Left lung (tissue), 10 donors: ENCODE measurements around the gene NCAPD3. TPM values are rescaled to one million over a fixed set of nuclear protein-coding genes. Genes with fewer than 3 reads are reported as not detected.

Experiments
- ATAC-seq: fragments of 200-7000 bp; cut with Tn5 transposase; one replicate; pipeline ENCODE4 v1.9.1; 2020; ENCODE audit warnings: moderate library complexity
- DNase-seq, 4 donors: peaks; one replicate each; pipeline ENCODE4 v3.0.0-alpha.2; 2013 to 2020
- H3K27ac ChIP-seq, 2 donors: fragments of 200-600 bp; sonication (generic) in 1 of 2; one replicate each; pipeline versions ENCODE4 v1.5.0 to v1.8.0; 2020 to 2021
- H3K27me3 ChIP-seq, 2 donors: fragments of 200-600 bp; sonication (generic) in 1 of 2; one replicate each; pipeline versions ENCODE4 v1.5.0 to v1.8.0; 2020 to 2021
- H3K36me3 ChIP-seq, 2 donors: fragments of 200-600 bp; sonication (generic) in 1 of 2; one replicate each; pipeline versions ENCODE4 v1.5.0 to v1.8.0; 2020 to 2021
- H3K4me1 ChIP-seq, 2 donors: fragments of 200-600 bp; one replicate each; pipeline ENCODE4 v1.8.0; 2021
- H3K4me3 ChIP-seq, 2 donors: fragments of 200-600 bp; sonication (generic) in 1 of 2; one replicate each; pipeline versions ENCODE4 v1.5.0 to v1.8.0; 2020 to 2021; ENCODE audit warnings: mild to moderate bottlenecking in 1 of 2
- H3K9me3 ChIP-seq, 2 donors: fragments of 200-600 bp; sonication (generic) in 1 of 2; one replicate each; pipeline versions ENCODE4 v1.5.0 to v1.8.0; 2020 to 2021
- CTCF ChIP-seq, 2 donors: fragments of 200-600 bp; sonication (generic) in 1 of 2; IDR thresholded peaks; one replicate each; pipeline versions ENCODE4 v1.5.0 to v1.8.0; 2021; ENCODE audit warnings: antibody characterized with exemption in 2 of 2
- intact Hi-C, 2 donors: fragments of 100-400 bp; cut with DNase I; formaldehyde crosslinking; loops; one replicate each; pipeline versions ENCODE4 v1.11.2 to v1.14.2; 2022
- polyA plus RNA-seq, 6 donors: library from polyadenylated mRNA; unstranded; fragments of 120-200 nt; gene quantifications; one replicate each; pipeline ENCODE4 v1.2.1, GENCODE V29; 2013; ENCODE audit not compliant: insufficient read length in 6 of 6
- total RNA-seq, 2 donors: library from RNA; stranded (reverse); fragmentation: NEBNext Ultra II Directional; extraction: Animal tissue kit (Norgen Biotek cat#: 25700); gene quantifications; one replicate each; pipeline ENCODE4 v1.2.1, GENCODE V29; 2021
- donor health status: DM: no; HTN: yes; CAD: no.
- donor health status: DM: no; HTN: no; CAD: no.

The NCAPD3 gene
- total and polyA plus RNA-seq, 8 donors: 16.4 to 37.7 (median 32.6) TPM

- H3K4me3 ChIP-seq: no peak overlapping the region
- H3K27me3 ChIP-seq: no peaks in the 10 kb centered on the region
- TF ChIP-seq CTCF (IDR thresholded peaks at IDR 0.05): no peak
- no peaks in the 10 kb centered on the region for H3K4me1 ChIP-seq
- no peaks in the 10 kb centered on the region for H3K36me3 ChIP-seq
- intact Hi-C loops: no loop called here
- ATAC-seq (no peak), DNase-seq (no peak)
- no peak overlapping the region for H3K27ac ChIP-seq
- peaks cover 0 to 17% of the 10 kb centered on the region in 2 donors for H3K9me3 ChIP-seq
Measured at GRCh38 chr11:134110252-134110815, 113.4 kb downstream of the NCAPD3 start.

Other genes starting within 250 kb of the NCAPD3 start
- gene JAM3, start 154.9 kb downstream of the NCAPD3 start, total RNA-seq: 10 to 100 TPM; 29.4 to 31.2 TPM
- gene JAM3, start 154.9 kb downstream of the NCAPD3 start, polyA plus RNA-seq: 10 to 100 TPM; 70.2 to 85.4 (median 74.0) TPM
- 10 to 100 TPM; 42.5 to 45.2 TPM for gene VPS26B, start 704 bp upstream of the NCAPD3 start, total RNA-seq
- gene VPS26B, start 704 bp upstream of the NCAPD3 start, polyA plus RNA-seq: 10 to 100 TPM; 52.8 to 64.8 (median 56.6) TPM
- 10 to 100 TPM; 32.5 to 34.7 TPM for gene THYN1, start 29.4 kb upstream of the NCAPD3 start, total RNA-seq
- 10 to 100 TPM; 59.6 to 78.2 (median 63.4) TPM for gene THYN1, start 29.4 kb upstream of the NCAPD3 start, polyA plus RNA-seq
- 10 to 100 TPM; 31.5 to 48.8 TPM for gene ACAD8, start 29.6 kb upstream of the NCAPD3 start, total RNA-seq
- gene ACAD8, start 29.6 kb upstream of the NCAPD3 start, polyA plus RNA-seq: 10 to 100 TPM; 32.6 to 42.3 (median 38.8) TPM
- gene GLB1L3, start 52.4 kb upstream of the NCAPD3 start, total RNA-seq: under 1 TPM; 0.12 to 0.29 TPM
- under 1 TPM in 4 of 6 donors, not detected in 2; 0.10 to 0.21 (median 0.15) TPM for gene GLB1L3, start 52.4 kb upstream of the NCAPD3 start, polyA plus RNA-seq
- 10 to 100 TPM; 10.3 to 11.9 TPM for gene GLB1L2, start 108.0 kb upstream of the NCAPD3 start, total RNA-seq
- 1 to 10 TPM; 4.1 to 5.8 (median 4.9) TPM for gene GLB1L2, start 108.0 kb upstream of the NCAPD3 start, polyA plus RNA-seq
- gene B3GAT1, start 188.3 kb upstream of the NCAPD3 start, total RNA-seq: under 1 TPM; 0.32 to 0.58 TPM
- gene B3GAT1, start 188.3 kb upstream of the NCAPD3 start, polyA plus RNA-seq: under 1 TPM; 0.30 to 0.99 (median 0.48) TPM